HepG2 (cell line): ENCODE results near the gene THRB. TPM values are rescaled to one million over a fixed set of nuclear protein-coding genes. Genes with fewer than 3 reads are reported as not detected.
A peak's percentile ranks its signal among the peaks of the same experiment; 100 is the strongest.

Source experiments
- CAMTA2 ChIP-seq: sonication (generic); formaldehyde crosslinking; IDR thresholded peaks from 2 replicates; pipeline ENCODE4 v1.4.0; 2020; ENCODE audit warnings: mild to moderate bottlenecking, missing genetic modification reagents, borderline replicate concordance
- GATAD2A ChIP-seq: IDR thresholded peaks from 2 replicates; pipeline ENCODE4 v1.6.1; 2016
- HNF4G ChIP-seq, 2 experiments: sonication (generic) in 1 of 2; formaldehyde crosslinking in 1 of 2; IDR thresholded peaks; 2 replicates each; pipeline versions ENCODE4 v1.4.0 to v1.6.1; 2011 to 2020; ENCODE audit warnings: borderline replicate concordance in 2 of 2, low read depth in 2 of 2, mild to moderate bottlenecking in 2 of 2, low read length in 1 of 2, missing genetic modification reagents in 1 of 2, moderate library complexity in 1 of 2
- ISL2 ChIP-seq: sonication (generic); formaldehyde crosslinking; IDR thresholded peaks from 2 replicates; pipeline ENCODE4 v1.5.0; 2020; ENCODE audit warnings: missing genetic modification reagents
- KAT8 ChIP-seq: IDR thresholded peaks from 2 replicates; pipeline ENCODE4 v1.6.1; 2016; ENCODE audit warnings: missing genetic modification reagents, missing compliant biosample characterization
- POLR2A ChIP-seq, 2 experiments: IDR thresholded peaks; 2 replicates each; pipeline ENCODE4 v1.6.1; 2011; ENCODE audit warnings: low read depth in 2 of 2, low read length in 2 of 2, mild to moderate bottlenecking in 1 of 2, moderate library complexity in 1 of 2; ENCODE audit not compliant: insufficient read depth in 1 of 2
- RAD21 ChIP-seq: fragments of 450-650 bp; formaldehyde crosslinking; IDR thresholded peaks from 2 replicates; pipeline ENCODE4 v1.5.0; 2020; ENCODE audit warnings: mild to moderate bottlenecking
- SIN3B ChIP-seq: fragments of 150-350 bp; IDR thresholded peaks from 2 replicates; pipeline ENCODE4 v1.6.1; 2014; ENCODE audit warnings: low read length
- SKI ChIP-seq: fragments of 450-650 bp; IDR thresholded peaks from one replicate; pipeline ENCODE4 v1.6.1; 2018; ENCODE audit warnings: mild to moderate bottlenecking; ENCODE audit not compliant: partially characterized antibody
- TEAD2 ChIP-seq: sonication (generic); formaldehyde crosslinking; IDR thresholded peaks from 2 replicates; pipeline ENCODE4 v1.9.0; 2021; ENCODE audit warnings: missing genetic modification reagents
- THAP11 ChIP-seq: IDR thresholded peaks from 2 replicates; pipeline ENCODE4 v1.6.1; 2016; ENCODE audit warnings: missing biosample characterization, missing genetic modification reagents
- ZEB1 ChIP-seq: IDR thresholded peaks from 2 replicates; pipeline ENCODE4 v1.6.1; 2012; ENCODE audit warnings: mild to moderate bottlenecking, low read depth, inconsistent platforms; ENCODE audit not compliant: insufficient replicate concordance
- ZNF12 ChIP-seq: sonication (generic); formaldehyde crosslinking; IDR thresholded peaks from 2 replicates; pipeline ENCODE4 v1.5.0; 2020; ENCODE audit warnings: missing genetic modification reagents
- ZNF20 ChIP-seq: sonication (generic); formaldehyde crosslinking; IDR thresholded peaks from 2 replicates; pipeline ENCODE4 v1.4.0; 2020; ENCODE audit warnings: mild to moderate bottlenecking, moderate library complexity, missing genetic modification reagents
- ZSCAN9 ChIP-seq: IDR thresholded peaks from 2 replicates; pipeline ENCODE4 v1.6.1; 2016; ENCODE audit warnings: borderline replicate concordance
- polyA plus RNA-seq, 8 experiments: library from polyadenylated mRNA; depleted of rRNA in 3 of 8; stranded (reverse) in 7 of 8; unstranded in 1 of 8; fragments of >200 nt; fragmentation: Illumina TruSeq in 4 of 8; extraction: Trizol in 4 of 8; gene quantifications; 2 replicates each; pipeline versions ENCODE4 v1.2.1 to v1.2.3, GENCODE V29; 2011 to 2016; ENCODE audit warnings: low read depth in 4 of 8, missing spikeins in 1 of 8, mixed read lengths in 1 of 8; ENCODE audit not compliant: insufficient read depth in 1 of 8
- total RNA-seq, 5 experiments: library from RNA; depleted of rRNA; stranded (reverse); fragments of >200 nt; fragmentation: Illumina TruSeq; extraction: Trizol; gene quantifications; 2 replicates each; pipeline ENCODE4 v1.2.3, GENCODE V29; 2016; ENCODE audit warnings: low read depth in 1 of 5
- TF ChIP-seq, protein P1 (sequence below): sonication (generic); formaldehyde crosslinking; IDR thresholded peaks from 2 replicates; pipeline ENCODE4 v1.4.0; 2020; ENCODE audit warnings: missing genetic modification reagents
- TF ChIP-seq, protein P2 (sequence below): sonication (generic); formaldehyde crosslinking; IDR thresholded peaks from 2 replicates; pipeline ENCODE4 v1.8.0; 2022; ENCODE audit warnings: missing genetic modification reagents, low read depth, mild to moderate bottlenecking, borderline replicate concordance
- TF ChIP-seq, protein P3 (sequence below): sonication (generic); formaldehyde crosslinking; IDR thresholded peaks from 2 replicates; pipeline ENCODE4 v1.4.0; 2020; ENCODE audit warnings: missing genetic modification reagents
- TF ChIP-seq, protein P4 (sequence below): sonication (generic); formaldehyde crosslinking; IDR thresholded peaks from 2 replicates; pipeline ENCODE4 v1.4.0; 2020; ENCODE audit warnings: low read depth, mild to moderate bottlenecking, missing genetic modification reagents
- TF ChIP-seq, protein P5 (sequence below): sonication (generic); formaldehyde crosslinking; IDR thresholded peaks from 2 replicates; pipeline ENCODE4 v1.9.0; 2022; ENCODE audit warnings: missing genetic modification reagents, mild to moderate bottlenecking, borderline replicate concordance

THRB gene
- total and polyA plus RNA-seq, 2 of the 13 experiments (the other 11 are each of a cell fraction or from before 2014, with no cell fraction given): 4.7 to 22.7 TPM

DNA sequence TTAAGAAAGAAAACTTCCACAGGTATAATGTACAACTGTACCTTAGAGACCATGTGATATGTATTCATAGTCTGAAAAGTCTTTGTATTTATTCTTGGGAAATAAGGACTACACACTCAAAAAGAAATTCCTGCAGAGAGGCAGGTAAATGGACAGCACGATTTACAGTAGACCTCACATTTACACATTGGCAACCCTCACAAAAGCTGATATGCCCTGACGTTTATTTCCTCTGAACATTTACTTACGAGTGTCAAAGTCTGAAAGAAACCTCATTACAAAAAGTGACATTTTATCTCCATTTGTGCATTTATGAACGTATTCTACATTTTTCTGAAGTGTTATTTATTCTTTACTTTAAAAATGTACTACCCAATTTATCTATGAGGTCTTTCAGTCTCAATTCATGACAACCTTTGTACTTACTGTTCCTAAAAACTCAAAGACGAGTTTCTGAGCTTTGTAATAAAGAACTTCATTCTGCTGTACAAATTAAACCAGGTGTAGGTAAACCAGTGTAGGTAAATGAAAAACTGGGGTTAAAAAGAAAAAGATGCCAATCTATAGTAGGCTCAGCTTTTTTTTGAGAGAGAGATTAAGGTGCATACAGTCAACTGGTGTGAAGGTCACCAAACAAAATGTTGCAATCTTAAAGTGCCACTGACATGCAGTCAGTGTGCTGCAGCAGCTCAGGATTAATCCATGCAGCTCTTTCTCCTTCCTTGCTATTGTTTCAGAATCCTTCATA lies 44.3 kb downstream of the THRB start (continued):
- TF ChIP-seq, protein P1, sequence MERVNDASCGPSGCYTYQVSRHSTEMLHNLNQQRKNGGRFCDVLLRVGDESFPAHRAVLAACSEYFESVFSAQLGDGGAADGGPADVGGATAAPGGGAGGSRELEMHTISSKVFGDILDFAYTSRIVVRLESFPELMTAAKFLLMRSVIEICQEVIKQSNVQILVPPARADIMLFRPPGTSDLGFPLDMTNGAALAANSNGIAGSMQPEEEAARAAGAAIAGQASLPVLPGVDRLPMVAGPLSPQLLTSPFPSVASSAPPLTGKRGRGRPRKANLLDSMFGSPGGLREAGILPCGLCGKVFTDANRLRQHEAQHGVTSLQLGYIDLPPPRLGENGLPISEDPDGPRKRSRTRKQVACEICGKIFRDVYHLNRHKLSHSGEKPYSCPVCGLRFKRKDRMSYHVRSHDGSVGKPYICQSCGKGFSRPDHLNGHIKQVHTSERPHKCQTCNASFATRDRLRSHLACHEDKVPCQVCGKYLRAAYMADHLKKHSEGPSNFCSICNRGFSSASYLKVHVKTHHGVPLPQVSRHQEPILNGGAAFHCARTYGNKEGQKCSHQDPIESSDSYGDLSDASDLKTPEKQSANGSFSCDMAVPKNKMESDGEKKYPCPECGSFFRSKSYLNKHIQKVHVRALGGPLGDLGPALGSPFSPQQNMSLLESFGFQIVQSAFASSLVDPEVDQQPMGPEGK: peak; percentile 55; the same call in 1 of the 2 replicates
- TF ChIP-seq, protein P2, sequence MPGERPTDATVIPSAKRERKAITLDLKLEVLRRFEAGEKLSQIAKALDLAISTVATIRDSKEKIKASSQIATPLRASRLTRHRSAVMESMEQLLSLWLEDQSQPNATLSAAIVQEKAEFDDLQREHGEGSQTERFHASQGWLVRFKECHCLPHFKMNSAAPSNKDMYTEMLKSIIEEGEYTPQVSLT: no peak
- TF ChIP-seq POLR2A (IDR thresholded peaks at IDR 0.05; ENCODE audit: insufficient read depth in 1 of 2, low read depth in 2 of 2, low read length in 2 of 2) (peak; percentile 30 to 81; a peak in 2 of 4 replicates), ZNF20 (CRISPR knock-in tag) (no peak), ZEB1 (peak; percentile 81), KAT8 (CRISPR knock-in tag) (peak; percentile 38; the same call in 1 of the 2 replicates), TEAD2 (no peak), GATAD2A (CRISPR knock-in tag) (peak; percentile 94), THAP11 (peak; percentile 74), SKI (no peak), ZSCAN9 (peak; percentile 56; the same call in 1 of the 2 replicates), SIN3B (no peak), HNF4G (IDR thresholded peaks at IDR 0.05; ENCODE audit: borderline replicate concordance, low read depth, low read length) (peak; percentile 95), HNF4G (CRISPR knock-in tag; IDR thresholded peaks at IDR 0.05; ENCODE audit: borderline replicate concordance, low read depth) (no peak; the same call in 1 of the 2 replicates), CAMTA2 (no peak), ISL2 (CRISPR knock-in tag) (peak; percentile 75), RAD21 (no peak), ZNF12 (CRISPR knock-in tag) (0 out of 2 replicates have a peak, but pooled peaks have one; percentile 42)
- TF ChIP-seq, protein P3, sequence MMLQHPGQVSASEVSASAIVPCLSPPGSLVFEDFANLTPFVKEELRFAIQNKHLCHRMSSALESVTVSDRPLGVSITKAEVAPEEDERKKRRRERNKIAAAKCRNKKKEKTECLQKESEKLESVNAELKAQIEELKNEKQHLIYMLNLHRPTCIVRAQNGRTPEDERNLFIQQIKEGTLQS (CRISPR knock-in tag): 0 out of 2 replicates have a peak, but pooled peaks have one; percentile 19
- TF ChIP-seq, protein P4, sequence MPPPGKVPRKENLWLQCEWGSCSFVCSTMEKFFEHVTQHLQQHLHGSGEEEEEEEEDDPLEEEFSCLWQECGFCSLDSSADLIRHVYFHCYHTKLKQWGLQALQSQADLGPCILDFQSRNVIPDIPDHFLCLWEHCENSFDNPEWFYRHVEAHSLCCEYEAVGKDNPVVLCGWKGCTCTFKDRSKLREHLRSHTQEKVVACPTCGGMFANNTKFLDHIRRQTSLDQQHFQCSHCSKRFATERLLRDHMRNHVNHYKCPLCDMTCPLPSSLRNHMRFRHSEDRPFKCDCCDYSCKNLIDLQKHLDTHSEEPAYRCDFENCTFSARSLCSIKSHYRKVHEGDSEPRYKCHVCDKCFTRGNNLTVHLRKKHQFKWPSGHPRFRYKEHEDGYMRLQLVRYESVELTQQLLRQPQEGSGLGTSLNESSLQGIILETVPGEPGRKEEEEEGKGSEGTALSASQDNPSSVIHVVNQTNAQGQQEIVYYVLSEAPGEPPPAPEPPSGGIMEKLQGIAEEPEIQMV (CRISPR knock-in tag): no peak
- TF ChIP-seq, protein P5, sequence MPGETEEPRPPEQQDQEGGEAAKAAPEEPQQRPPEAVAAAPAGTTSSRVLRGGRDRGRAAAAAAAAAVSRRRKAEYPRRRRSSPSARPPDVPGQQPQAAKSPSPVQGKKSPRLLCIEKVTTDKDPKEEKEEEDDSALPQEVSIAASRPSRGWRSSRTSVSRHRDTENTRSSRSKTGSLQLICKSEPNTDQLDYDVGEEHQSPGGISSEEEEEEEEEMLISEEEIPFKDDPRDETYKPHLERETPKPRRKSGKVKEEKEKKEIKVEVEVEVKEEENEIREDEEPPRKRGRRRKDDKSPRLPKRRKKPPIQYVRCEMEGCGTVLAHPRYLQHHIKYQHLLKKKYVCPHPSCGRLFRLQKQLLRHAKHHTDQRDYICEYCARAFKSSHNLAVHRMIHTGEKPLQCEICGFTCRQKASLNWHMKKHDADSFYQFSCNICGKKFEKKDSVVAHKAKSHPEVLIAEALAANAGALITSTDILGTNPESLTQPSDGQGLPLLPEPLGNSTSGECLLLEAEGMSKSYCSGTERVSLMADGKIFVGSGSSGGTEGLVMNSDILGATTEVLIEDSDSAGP (CRISPR knock-in tag): peak; percentile 96; the same call in 1 of the 2 replicates
